Activated T-cell treated with anti-CD3 and anti-CD28 coated beads, Interleukin-2, amount 50 U/mL, for 24 hours (primary cell): ENCODE measurements around the gene GAPT.

Experiments used
- DNase-seq: peaks from one replicate; pipeline ENCODE4 v3.0.0-alpha.2; 2020
- H3K27ac Mint-ChIP-seq: 2 replicates; pipeline ENCODE4 v1.8.0; 2020; ENCODE audit warnings: mild to moderate bottlenecking, mixed read lengths
- H3K27me3 Mint-ChIP-seq: 2 replicates; pipeline ENCODE4 v1.8.0; 2020; ENCODE audit warnings: mixed read lengths
- H3K36me3 Mint-ChIP-seq: 2 replicates; pipeline ENCODE4 v1.8.0; 2020; ENCODE audit warnings: low read depth, mixed read lengths
- H3K4me1 Mint-ChIP-seq: 2 replicates; pipeline ENCODE4 v1.8.0; 2020; ENCODE audit warnings: low read depth, mixed read lengths
- H3K4me3 Mint-ChIP-seq: 2 replicates; pipeline ENCODE4 v1.8.0; 2020; ENCODE audit warnings: mild to moderate bottlenecking, moderate library complexity, mixed read lengths
- H3K9me3 Mint-ChIP-seq: 2 replicates; pipeline ENCODE4 v1.8.0; 2020; ENCODE audit warnings: mixed read lengths

Gene GAPT

GRCh38 chr5:58481828-58482227 is 9.4 kb upstream of the GAPT start:
- no peaks in the 10 kb centered on the region for H3K36me3 Mint-ChIP-seq
- H3K4me3 Mint-ChIP-seq: no peak overlapping the region
- H3K27me3 Mint-ChIP-seq: peaks cover 11% of the 10 kb centered on the region
- H3K9me3 Mint-ChIP-seq: no peaks in the 10 kb centered on the region
- H3K4me1 Mint-ChIP-seq: no peaks in the 10 kb centered on the region
- no peak for DNase-seq
- no peak overlapping the region for H3K27ac Mint-ChIP-seq

- H3K4me3 Mint-ChIP-seq: no peak overlapping the region
- no peaks in the 10 kb centered on the region for H3K4me1 Mint-ChIP-seq
- H3K27ac Mint-ChIP-seq: no peak overlapping the region
- H3K36me3 Mint-ChIP-seq: no peaks in the 10 kb centered on the region
- no peak for DNase-seq
- H3K9me3 Mint-ChIP-seq: no peaks in the 10 kb centered on the region
- peaks cover 15% of the 10 kb centered on the region for H3K27me3 Mint-ChIP-seq
Measured at GRCh38 chr5:58482536-58482935, 8.7 kb upstream of the GAPT start.

- Mint-ChIP-seq H3K4me1 (no peaks in the 10 kb centered on the region), H3K36me3 (no peaks in the 10 kb centered on the region), H3K4me3 (no peak overlapping the region), H3K27ac (no peak overlapping the region), H3K27me3 (peaks cover 25% of the 10 kb centered on the region), H3K9me3 (no peaks in the 10 kb centered on the region)
- no peak for DNase-seq
Measured at GRCh38 chr5:58484505-58484904, 6.7 kb upstream of the GAPT start.

- no peaks in the 10 kb centered on the region for H3K9me3 Mint-ChIP-seq
- no peak for DNase-seq
- no peaks in the 10 kb centered on the region for H3K36me3 Mint-ChIP-seq
- H3K4me3 Mint-ChIP-seq: no peak overlapping the region
- H3K27me3 Mint-ChIP-seq: peaks cover 29% of the 10 kb centered on the region
- no peak overlapping the region for H3K27ac Mint-ChIP-seq
- peaks cover 1% of the 10 kb centered on the region for H3K4me1 Mint-ChIP-seq
Measured at GRCh38 chr5:58486290-58486689, 4.9 kb upstream of the GAPT start.

- Mint-ChIP-seq H3K27ac (no peak overlapping the region), H3K4me3 (no peak overlapping the region), H3K4me1 (peaks cover 2% of the 10 kb centered on the region), H3K36me3 (no peaks in the 10 kb centered on the region), H3K27me3 (peaks cover 32% of the 10 kb centered on the region), H3K9me3 (no peaks in the 10 kb centered on the region)
- no peak for DNase-seq
Measured at GRCh38 chr5:58490402-58491050, 709 bp upstream of the GAPT start.

GRCh38 chr5:58493141-58493540 is 1.9 kb downstream of the GAPT start:
- H3K9me3 Mint-ChIP-seq: no peaks in the 10 kb centered on the region
- H3K27ac Mint-ChIP-seq: no peak overlapping the region
- no peak overlapping the region for H3K4me3 Mint-ChIP-seq
- H3K27me3 Mint-ChIP-seq: peaks cover 28% of the 10 kb centered on the region
- H3K36me3 Mint-ChIP-seq: no peaks in the 10 kb centered on the region
- DNase-seq: no peak
- H3K4me1 Mint-ChIP-seq: peaks cover 2% of the 10 kb centered on the region

- Mint-ChIP-seq H3K36me3 (no peaks in the 10 kb centered on the region), H3K27ac (no peak overlapping the region), H3K9me3 (no peaks in the 10 kb centered on the region), H3K4me3 (no peak overlapping the region), H3K27me3 (peaks cover 15% of the 10 kb centered on the region), H3K4me1 (no peaks in the 10 kb centered on the region)
- no peak for DNase-seq
Measured at GRCh38 chr5:58496488-58496887, 5.3 kb downstream of the GAPT start.

- no peaks in the 10 kb centered on the region for H3K9me3 Mint-ChIP-seq
- no peak overlapping the region for H3K4me3 Mint-ChIP-seq
- H3K27me3 Mint-ChIP-seq: peaks cover 19% of the 10 kb centered on the region
- H3K4me1 Mint-ChIP-seq: no peaks in the 10 kb centered on the region
- H3K27ac Mint-ChIP-seq: no peak overlapping the region
- no peaks in the 10 kb centered on the region for H3K36me3 Mint-ChIP-seq
- DNase-seq: no peak
Measured at GRCh38 chr5:58497386-58497785, 6.2 kb downstream of the GAPT start.

- Mint-ChIP-seq H3K4me3 (no peak overlapping the region), H3K36me3 (no peaks in the 10 kb centered on the region), H3K27me3 (peaks cover 24% of the 10 kb centered on the region), H3K9me3 (no peaks in the 10 kb centered on the region), H3K4me1 (no peaks in the 10 kb centered on the region), H3K27ac (no peak overlapping the region)
- no peak for DNase-seq
Measured at GRCh38 chr5:58497921-58498320, 6.7 kb downstream of the GAPT start.

GRCh38 chr5:58498340-58498942 is 7.2 kb downstream of the GAPT start:
- H3K9me3 Mint-ChIP-seq: no peaks in the 10 kb centered on the region
- H3K36me3 Mint-ChIP-seq: no peaks in the 10 kb centered on the region
- DNase-seq: no peak
- H3K27ac Mint-ChIP-seq: no peak overlapping the region
- H3K4me1 Mint-ChIP-seq: no peaks in the 10 kb centered on the region
- H3K27me3 Mint-ChIP-seq: peaks cover 24% of the 10 kb centered on the region
- H3K4me3 Mint-ChIP-seq: no peak overlapping the region

GRCh38 chr5:58499231-58499630 is 8.0 kb downstream of the GAPT start:
- no peaks in the 10 kb centered on the region for H3K36me3 Mint-ChIP-seq
- no peak for DNase-seq
- no peak overlapping the region for H3K27ac Mint-ChIP-seq
- H3K27me3 Mint-ChIP-seq: peaks cover 23% of the 10 kb centered on the region
- no peak overlapping the region for H3K4me3 Mint-ChIP-seq
- no peaks in the 10 kb centered on the region for H3K9me3 Mint-ChIP-seq
- no peaks in the 10 kb centered on the region for H3K4me1 Mint-ChIP-seq

- DNase-seq: no peak
Measured at GRCh38 chr5:58499941-58500340, 8.7 kb downstream of the GAPT start.

GRCh38 chr5:58501778-58502417 is 10.7 kb downstream of the GAPT start:
- H3K9me3 Mint-ChIP-seq: no peaks in the 10 kb centered on the region

More at GRCh38 chr5:58499941-58500340, 8.7 kb downstream of the GAPT start:
- Mint-ChIP-seq H3K36me3 (no peaks in the 10 kb centered on the region), H3K4me1 (no peaks in the 10 kb centered on the region), H3K27ac (no peak overlapping the region), H3K27me3 (peaks cover 24% of the 10 kb centered on the region), H3K9me3 (no peaks in the 10 kb centered on the region), H3K4me3 (no peak overlapping the region)

GRCh38 chr5:58503390-58504046 is 12.3 kb downstream of the GAPT start:
- no peaks in the 10 kb centered on the region for H3K4me1 Mint-ChIP-seq

More at GRCh38 chr5:58501778-58502417, 10.7 kb downstream of the GAPT start:
- H3K27ac Mint-ChIP-seq: no peak overlapping the region
- H3K4me3 Mint-ChIP-seq: no peak overlapping the region
- H3K27me3 Mint-ChIP-seq: peaks cover 26% of the 10 kb centered on the region
- H3K4me1 Mint-ChIP-seq: no peaks in the 10 kb centered on the region
- no peak for DNase-seq
- no peaks in the 10 kb centered on the region for H3K36me3 Mint-ChIP-seq

GRCh38 chr5:58504766-58505165 is 13.5 kb downstream of the GAPT start:
- Mint-ChIP-seq H3K27me3 (peaks cover 30% of the 10 kb centered on the region), H3K4me3 (no peak overlapping the region), H3K27ac (no peak overlapping the region), H3K9me3 (no peaks in the 10 kb centered on the region), H3K36me3 (no peaks in the 10 kb centered on the region), H3K4me1 (no peaks in the 10 kb centered on the region)
- DNase-seq: no peak

More at GRCh38 chr5:58503390-58504046, 12.3 kb downstream of the GAPT start:
- Mint-ChIP-seq H3K4me3 (no peak overlapping the region), H3K27ac (no peak overlapping the region), H3K36me3 (no peaks in the 10 kb centered on the region), H3K27me3 (peaks cover 20% of the 10 kb centered on the region), H3K9me3 (no peaks in the 10 kb centered on the region)
- DNase-seq: no peak
